Common myeloid progenitor, CD34-positive (primary cell): ENCODE results near the gene SDC1.
"Not testable (repeated sequence)": the region's sequence is repeated elsewhere in the genome, so short reads cannot be mapped to it uniquely, and the experiment has no call there.

Experiments used
- CTCF ChIA-PET: fragments of 350-600 bp; sonication (Branson Sonifier 250); formaldehyde crosslinking; loops from one replicate; lab custom pipeline; 2021; ENCODE audit warnings: antibody characterized with exemption; lab: Charles Lee
- POLR2A ChIA-PET: fragments of 350-600 bp; sonication (Branson Sonifier 250); formaldehyde crosslinking; loops from one replicate; lab custom pipeline; 2021; ENCODE audit warnings: antibody characterized with exemption; lab: Charles Lee
- DNase-seq, 3 donors: peaks; one replicate each; pipeline versions ENCODE4 v3.0.0 to v3.0.0-alpha.2; 2013
- H3K27ac ChIP-seq, 2 experiments: 1 replicate in 1 of 2; 2 replicates in 1 of 2; pipeline ENCODE4 v1.7.0; 2013; ENCODE audit warnings: inconsistent platforms in 2 of 2, low read length in 2 of 2, mild to moderate bottlenecking in 2 of 2, low read depth in 1 of 2, moderate library complexity in 1 of 2; ENCODE audit not compliant: severe bottlenecking in 2 of 2, insufficient read depth in 1 of 2, poor library complexity in 1 of 2
- H3K27me3 ChIP-seq, 5 experiments: replicated peaks in 2 of 5; 1 replicate in 3 of 5; 2 replicates in 2 of 5; pipeline versions ENCODE4 v1.6.1 to v1.7.0; 2013; ENCODE audit warnings: low read length in 4 of 5, mild to moderate bottlenecking in 2 of 5, moderate library complexity in 2 of 5, inconsistent platforms in 1 of 5; ENCODE audit not compliant: insufficient read depth in 5 of 5, control insufficient read depth in 4 of 5
- H3K36me3 ChIP-seq, 4 experiments: 1 replicate in 2 of 4; 2 replicates in 2 of 4; pipeline versions ENCODE4 v1.6.1 to v1.7.0; 2013; ENCODE audit warnings: low read length in 3 of 4, control low read depth in 1 of 4, mild to moderate bottlenecking in 1 of 4; ENCODE audit not compliant: control insufficient read depth in 4 of 4, insufficient read depth in 4 of 4
- H3K4me1 ChIP-seq, 4 experiments: 1 replicate in 3 of 4; 2 replicates in 1 of 4; pipeline versions ENCODE4 v1.6.1 to v1.7.1; 2013; ENCODE audit warnings: low read length in 3 of 4, mild to moderate bottlenecking in 3 of 4, control low read depth in 1 of 4, inconsistent platforms in 1 of 4, moderate library complexity in 1 of 4; ENCODE audit not compliant: control insufficient read depth in 4 of 4, insufficient read depth in 4 of 4; ENCODE audit errors: control extremely low read depth in 1 of 4
- H3K4me3 ChIP-seq, 7 experiments: 1 replicate in 4 of 7; 2 replicates in 3 of 7; pipeline versions ENCODE4 v1.5.1 to v1.7.0; 2013; ENCODE audit warnings: mild to moderate bottlenecking in 7 of 7, low read length in 6 of 7, moderate library complexity in 6 of 7, inconsistent platforms in 2 of 7, low read depth in 2 of 7, control low read depth in 1 of 7; ENCODE audit not compliant: insufficient read depth in 4 of 7, control insufficient read depth in 1 of 7; ENCODE audit errors: extremely low read depth in 1 of 7
- H3K9me3 ChIP-seq, 5 experiments: 1 replicate in 4 of 5; 2 replicates in 1 of 5; pipeline versions ENCODE4 v1.6.1 to v1.7.1; 2013; ENCODE audit warnings: low read length in 4 of 5, mild to moderate bottlenecking in 2 of 5, inconsistent platforms in 1 of 5, low read depth in 1 of 5, moderate library complexity in 1 of 5; ENCODE audit not compliant: control insufficient read depth in 4 of 5, insufficient read depth in 2 of 5; ENCODE audit errors: control extremely low read depth in 1 of 5
- WGBS: methylation state at CpG from one replicate; pipeline ENCODE4 v1.1.5; 2013; ENCODE audit not compliant: insufficient coverage; 5-methylcytosine and 5-hydroxymethylcytosine counted together

SDC1 gene

GRCh38 chr2:20236496-20236895 lies 11.6 kb upstream of the SDC1 start:
- no peaks in the 10 kb centered on the region for H3K27me3 ChIP-seq
- H3K27ac ChIP-seq: no peak overlapping the region
- WGBS: 98% methylated on average over 5 of the region's 5 CpGs
- ChIA-PET POLR2A (no interaction called here), CTCF (interaction anchor here (1.2 to 1.3 kb wide), 2 partner anchors 10 to 11 kb away, joined by 3 to 6 read pairs; partner anchors contain the start of gene SDC1)
- DNase-seq: no peak
- no peak overlapping the region for H3K4me3 ChIP-seq
- peaks cover 0 to 2% (median 0%) of the 10 kb centered on the region in 5 experiments for H3K9me3 ChIP-seq
- no peaks in the 10 kb centered on the region for H3K36me3 ChIP-seq
- H3K4me1 ChIP-seq: no peaks in the 10 kb centered on the region

- H3K27me3 ChIP-seq: no peaks in the 10 kb centered on the region
- POLR2A ChIA-PET: no interaction called here
- H3K27ac ChIP-seq: no peak overlapping the region
- H3K4me3 ChIP-seq: no peak overlapping the region
- H3K9me3 ChIP-seq: peaks cover 0 to 2% (median 0%) of the 10 kb centered on the region in 5 experiments
- H3K4me1 ChIP-seq: no peaks in the 10 kb centered on the region
- no peaks in the 10 kb centered on the region for H3K36me3 ChIP-seq
- DNase-seq: no peak
- 89% methylated on average over 7 of the region's 10 CpGs for WGBS
- CTCF ChIA-PET: interaction anchor here (1.0 to 1.3 kb wide), 2 partner anchors 10 to 11 kb away, joined by 3 read pairs; no protein-coding TSS in a partner anchor
Measured at GRCh38 chr2:20235655-20236305, 10.8 kb upstream of the SDC1 start.

- H3K27ac ChIP-seq, H3K36me3 ChIP-seq, POLR2A ChIA-PET, H3K9me3 ChIP-seq, DNase-seq, H3K4me1 ChIP-seq, H3K4me3 ChIP-seq, H3K27me3 ChIP-seq: not testable (repeated sequence)
- no CpG with 5 or more reads among the region's 2 CpGs for WGBS
- CTCF ChIA-PET: interaction anchor here (1.0 kb wide), 1 partner anchor 9 kb away, joined by 3 read pairs; no protein-coding TSS in a partner anchor
Measured at GRCh38 chr2:20234597-20234996, 9.7 kb upstream of the SDC1 start.

GRCh38 chr2:20232837-20233207 lies 7.9 kb upstream of the SDC1 start:
- Histone ChIP-seq H3K27me3 (no peaks in the 10 kb centered on the region), H3K4me1 (no peaks in the 10 kb centered on the region), H3K36me3 (no peaks in the 10 kb centered on the region), H3K27ac (no peak overlapping the region), H3K4me3 (no peak overlapping the region), H3K9me3 (no peaks in the 10 kb centered on the region)
- ChIA-PET CTCF (interaction anchor here (0.7 to 2.0 kb wide), 3 partner anchors 9 to 58 kb away, joined by 3 to 7 read pairs (median 3); no protein-coding TSS in a partner anchor), POLR2A (no interaction called here)
- no peak for DNase-seq
- 96% methylated on average over 4 of the region's 5 CpGs for WGBS

GRCh38 chr2:20231598-20232026 lies 6.7 kb upstream of the SDC1 start:
- Histone ChIP-seq H3K27ac (no peak overlapping the region), H3K4me3 (no peak overlapping the region), H3K9me3 (no peaks in the 10 kb centered on the region), H3K36me3 (no peaks in the 10 kb centered on the region), H3K4me1 (no peaks in the 10 kb centered on the region), H3K27me3 (peaks cover 0 to 2% (median 0%) of the 10 kb centered on the region in 5 experiments)
- POLR2A ChIA-PET: no interaction called here
- CTCF ChIA-PET: interaction anchor here (0.6 to 2.0 kb wide), 6 partner anchors 10 to 251 kb away, joined by 3 to 7 read pairs (median 3); no protein-coding TSS in a partner anchor
- DNase-seq: no peak
- 94% methylated on average over 4 of the region's 6 CpGs for WGBS

GRCh38 chr2:20231159-20231558 lies 6.2 kb upstream of the SDC1 start:
- no peak overlapping the region for H3K27ac ChIP-seq
- 100% methylated on average over 6 of the region's 6 CpGs for WGBS
- no peak overlapping the region for H3K4me3 ChIP-seq
- no peaks in the 10 kb centered on the region for H3K9me3 ChIP-seq
- H3K27me3 ChIP-seq: peaks cover 0 to 3% (median 2%) of the 10 kb centered on the region in 5 experiments
- CTCF ChIA-PET: interaction anchor here (0.8 to 2.0 kb wide), 3 partner anchors 9 to 95 kb away, joined by 3 to 7 read pairs (median 3); no protein-coding TSS in a partner anchor
- H3K36me3 ChIP-seq: no peaks in the 10 kb centered on the region
- POLR2A ChIA-PET: no interaction called here
- no peaks in the 10 kb centered on the region for H3K4me1 ChIP-seq
- no peak for DNase-seq

GRCh38 chr2:20230114-20230425 lies 5.1 kb upstream of the SDC1 start:
- Histone ChIP-seq H3K4me1 (peaks cover 0 to 8% (median 6%) of the 10 kb centered on the region in 4 experiments), H3K9me3 (no peaks in the 10 kb centered on the region), H3K27me3 (peaks cover 0 to 9% (median 6%) of the 10 kb centered on the region in 5 experiments), H3K36me3 (no peaks in the 10 kb centered on the region), H3K27ac (no peak overlapping the region), H3K4me3 (no peak overlapping the region)
- DNase-seq: no peak
- WGBS: 98% methylated on average over 3 of the region's 4 CpGs
- POLR2A ChIA-PET: no interaction called here
- CTCF ChIA-PET: interaction anchor here (1.3 kb wide), 1 partner anchor 96 kb away, joined by 3 read pairs; no protein-coding TSS in a partner anchor
